ENCODE data around the gene RNGTT.
"Not testable (repeated sequence)": the region's sequence is repeated elsewhere in the genome, so short reads cannot be mapped to it uniquely, and the experiment has no call there.

The RNGTT gene

GRCh38 chr6:88748141-88748540 lies 215.3 kb downstream of the RNGTT start:
- Histone ChIP-seq H3K9ac (ENCODE audit: low read depth in 1 of 2, low read length in 2 of 2) (no peak overlapping the region), H3K27ac (ENCODE audit: low read depth in 2 of 2, low read length in 2 of 2) (no peak overlapping the region), H3K9me3 (ENCODE audit: control insufficient read depth in 2 of 2, low read length in 2 of 2) (no peaks in the 10 kb centered on the region), H3K4me1 (ENCODE audit: control insufficient read depth in 2 of 2, insufficient read depth in 2 of 2, low read length in 2 of 2) (no peaks in the 10 kb centered on the region), H3K4me3 (ENCODE audit: low read length in 2 of 2) (no peak overlapping the region), H3K36me3 (ENCODE audit: control insufficient read depth in 2 of 2, insufficient read depth in 2 of 2, low read length in 2 of 2) (peaks cover 0 to 5% of the 10 kb centered on the region in 2 donors), H3K27me3 (ENCODE audit: control insufficient read depth in 2 of 2, insufficient read depth in 2 of 2, low read length in 2 of 2) (no peaks in the 10 kb centered on the region)

DNA sequence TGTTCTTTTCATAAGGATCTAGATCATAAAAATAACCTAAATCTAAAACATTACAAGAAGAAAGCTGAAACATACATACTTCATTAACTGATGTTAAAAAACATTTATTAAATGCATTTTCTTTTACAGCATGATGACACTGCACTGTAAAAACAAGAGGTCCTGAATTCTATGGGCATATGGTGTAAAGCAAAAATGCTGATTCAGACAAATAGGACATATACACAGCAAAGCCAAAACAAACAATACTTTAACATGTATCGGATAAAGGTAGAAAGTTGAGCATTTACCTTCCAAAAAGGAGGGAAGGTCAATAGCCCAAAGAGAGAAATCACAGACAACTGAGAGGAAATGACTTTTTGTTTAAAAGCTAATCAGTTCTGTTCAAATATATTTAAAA lies 221.5 kb downstream of the RNGTT start:
- Histone ChIP-seq H3K27me3 (ENCODE audit: control insufficient read depth in 2 of 2, insufficient read depth in 2 of 2, low read length in 2 of 2) (no peaks in the 10 kb centered on the region), H3K9me3 (ENCODE audit: control insufficient read depth in 2 of 2, low read length in 2 of 2) (no peaks in the 10 kb centered on the region), H3K27ac (ENCODE audit: low read depth in 2 of 2, low read length in 2 of 2) (no peak overlapping the region), H3K36me3 (ENCODE audit: control insufficient read depth in 2 of 2, insufficient read depth in 2 of 2, low read length in 2 of 2) (peaks cover 0 to 2% of the 10 kb centered on the region in 2 donors), H3K4me3 (ENCODE audit: low read length in 2 of 2) (no peak overlapping the region), H3K4me1 (ENCODE audit: control insufficient read depth in 2 of 2, insufficient read depth in 2 of 2, low read length in 2 of 2) (no peaks in the 10 kb centered on the region), H3K9ac (ENCODE audit: low read depth in 1 of 2, low read length in 2 of 2) (no peak overlapping the region)

DNA sequence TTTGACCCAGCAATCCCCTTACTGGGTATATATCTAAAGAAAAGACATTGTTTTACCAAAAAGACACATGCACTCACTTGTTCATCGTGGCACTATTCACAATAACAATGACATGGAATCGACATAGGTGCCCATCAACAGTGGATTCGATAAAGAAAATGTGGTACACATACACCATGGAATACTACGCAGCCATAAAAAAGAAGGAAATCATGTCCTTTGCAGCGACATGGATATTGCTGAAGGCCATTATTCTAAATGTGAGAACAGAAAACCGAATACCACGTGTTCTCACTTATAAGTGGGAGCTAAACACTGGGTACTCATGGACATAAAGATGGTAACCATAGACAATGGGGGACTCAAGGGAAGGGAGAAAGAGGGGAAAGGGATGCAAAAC lies 222.3 kb downstream of the RNGTT start:
- Histone ChIP-seq H3K27ac (ENCODE audit: low read depth in 2 of 2, low read length in 2 of 2) (no peak overlapping the region), H3K36me3 (ENCODE audit: control insufficient read depth in 2 of 2, insufficient read depth in 2 of 2, low read length in 2 of 2) (peaks cover 0 to 2% of the 10 kb centered on the region in 2 donors), H3K4me3 (ENCODE audit: low read length in 2 of 2) (no peak overlapping the region), H3K4me1 (ENCODE audit: control insufficient read depth in 2 of 2, insufficient read depth in 2 of 2, low read length in 2 of 2) (no peaks in the 10 kb centered on the region), H3K9ac (ENCODE audit: low read depth in 1 of 2, low read length in 2 of 2) (no peak overlapping the region), H3K9me3 (ENCODE audit: control insufficient read depth in 2 of 2, low read length in 2 of 2) (no peaks in the 10 kb centered on the region), H3K27me3 (ENCODE audit: control insufficient read depth in 2 of 2, insufficient read depth in 2 of 2, low read length in 2 of 2) (no peaks in the 10 kb centered on the region)

GRCh38 chr6:88734544-88734943 lies 228.9 kb downstream of the RNGTT start:
- no peak overlapping the region for H3K27ac ChIP-seq (ENCODE audit: low read depth in 2 of 2, low read length in 2 of 2)
- no peaks in the 10 kb centered on the region for H3K9me3 ChIP-seq (ENCODE audit: control insufficient read depth in 2 of 2, low read length in 2 of 2)
- H3K9ac ChIP-seq (ENCODE audit: low read depth in 1 of 2, low read length in 2 of 2): no peak overlapping the region
- H3K27me3 ChIP-seq (ENCODE audit: control insufficient read depth in 2 of 2, insufficient read depth in 2 of 2, low read length in 2 of 2): no peaks in the 10 kb centered on the region
- H3K36me3 ChIP-seq (ENCODE audit: control insufficient read depth in 2 of 2, insufficient read depth in 2 of 2, low read length in 2 of 2): no peaks in the 10 kb centered on the region
- no peaks in the 10 kb centered on the region for H3K4me1 ChIP-seq (ENCODE audit: control insufficient read depth in 2 of 2, insufficient read depth in 2 of 2, low read length in 2 of 2)
- no peak overlapping the region for H3K4me3 ChIP-seq (ENCODE audit: low read length in 2 of 2)

- H3K27ac ChIP-seq (ENCODE audit: low read depth in 2 of 2, low read length in 2 of 2): no peak overlapping the region
- no peak overlapping the region for H3K9ac ChIP-seq (ENCODE audit: low read depth in 1 of 2, low read length in 2 of 2)
- H3K36me3 ChIP-seq (ENCODE audit: control insufficient read depth in 2 of 2, insufficient read depth in 2 of 2, low read length in 2 of 2): no peaks in the 10 kb centered on the region
- H3K4me1 ChIP-seq (ENCODE audit: control insufficient read depth in 2 of 2, insufficient read depth in 2 of 2, low read length in 2 of 2): no peaks in the 10 kb centered on the region
- H3K4me3 ChIP-seq (ENCODE audit: low read length in 2 of 2): no peak overlapping the region
- H3K9me3 ChIP-seq (ENCODE audit: control insufficient read depth in 2 of 2, low read length in 2 of 2): no peaks in the 10 kb centered on the region
- H3K27me3 ChIP-seq (ENCODE audit: control insufficient read depth in 2 of 2, insufficient read depth in 2 of 2, low read length in 2 of 2): no peaks in the 10 kb centered on the region
Measured at GRCh38 chr6:88730611-88731011, 232.8 kb downstream of the RNGTT start.

DNA sequence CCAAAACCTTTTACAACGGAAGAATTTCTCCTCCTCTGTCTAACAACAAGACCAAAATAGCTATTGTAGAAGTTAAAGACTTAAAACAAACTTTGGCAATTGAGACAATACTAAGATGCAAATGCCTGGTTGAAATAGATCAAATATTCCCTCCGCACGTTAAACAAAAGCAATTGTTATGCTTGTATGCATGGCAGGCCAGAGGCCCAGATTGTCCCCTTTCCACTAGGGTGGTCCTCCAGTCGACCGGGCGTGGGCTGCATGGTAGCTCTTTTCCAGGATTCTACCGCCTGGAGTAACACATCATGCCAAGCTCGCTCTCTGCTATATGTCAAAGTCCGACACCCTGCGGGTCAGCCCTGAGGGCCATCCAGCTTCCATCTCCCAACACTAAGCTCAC lies 234.7 kb downstream of the RNGTT start:
- Histone ChIP-seq H3K4me1 (ENCODE audit: control insufficient read depth in 2 of 2, insufficient read depth in 2 of 2, low read length in 2 of 2) (no peaks in the 10 kb centered on the region), H3K4me3 (ENCODE audit: low read length in 2 of 2) (no peak overlapping the region), H3K27me3 (ENCODE audit: control insufficient read depth in 2 of 2, insufficient read depth in 2 of 2, low read length in 2 of 2) (no peaks in the 10 kb centered on the region), H3K9ac (ENCODE audit: low read depth in 1 of 2, low read length in 2 of 2) (no peak overlapping the region), H3K27ac (ENCODE audit: low read depth in 2 of 2, low read length in 2 of 2) (no peak overlapping the region), H3K36me3 (ENCODE audit: control insufficient read depth in 2 of 2, insufficient read depth in 2 of 2, low read length in 2 of 2) (no peaks in the 10 kb centered on the region), H3K9me3 (ENCODE audit: control insufficient read depth in 2 of 2, low read length in 2 of 2) (no peaks in the 10 kb centered on the region)

- not testable (repeated sequence) for H3K27ac ChIP-seq (ENCODE audit: low read depth in 2 of 2, low read length in 2 of 2); H3K27me3 ChIP-seq (ENCODE audit: control insufficient read depth in 2 of 2, insufficient read depth in 2 of 2, low read length in 2 of 2); H3K9me3 ChIP-seq (ENCODE audit: control insufficient read depth in 2 of 2, low read length in 2 of 2); H3K9ac ChIP-seq (ENCODE audit: low read depth in 1 of 2, low read length in 2 of 2); H3K4me1 ChIP-seq (ENCODE audit: control insufficient read depth in 2 of 2, insufficient read depth in 2 of 2, low read length in 2 of 2); H3K4me3 ChIP-seq (ENCODE audit: low read length in 2 of 2); H3K36me3 ChIP-seq (ENCODE audit: control insufficient read depth in 2 of 2, insufficient read depth in 2 of 2, low read length in 2 of 2)
Measured at GRCh38 chr6:88726409-88726808, 237.0 kb downstream of the RNGTT start.

GRCh38 chr6:88725111-88725975 lies 238.1 kb downstream of the RNGTT start:
- H3K9ac ChIP-seq (ENCODE audit: low read depth in 1 of 2, low read length in 2 of 2): no peak overlapping the region
- no peaks in the 10 kb centered on the region for H3K36me3 ChIP-seq (ENCODE audit: control insufficient read depth in 2 of 2, insufficient read depth in 2 of 2, low read length in 2 of 2)
- no peaks in the 10 kb centered on the region for H3K4me1 ChIP-seq (ENCODE audit: control insufficient read depth in 2 of 2, insufficient read depth in 2 of 2, low read length in 2 of 2)
- no peak overlapping the region for H3K4me3 ChIP-seq (ENCODE audit: low read length in 2 of 2)
- H3K27me3 ChIP-seq (ENCODE audit: control insufficient read depth in 2 of 2, insufficient read depth in 2 of 2, low read length in 2 of 2): no peaks in the 10 kb centered on the region
- no peaks in the 10 kb centered on the region for H3K9me3 ChIP-seq (ENCODE audit: control insufficient read depth in 2 of 2, low read length in 2 of 2)
- no peak overlapping the region for H3K27ac ChIP-seq (ENCODE audit: low read depth in 2 of 2, low read length in 2 of 2)

DNA sequence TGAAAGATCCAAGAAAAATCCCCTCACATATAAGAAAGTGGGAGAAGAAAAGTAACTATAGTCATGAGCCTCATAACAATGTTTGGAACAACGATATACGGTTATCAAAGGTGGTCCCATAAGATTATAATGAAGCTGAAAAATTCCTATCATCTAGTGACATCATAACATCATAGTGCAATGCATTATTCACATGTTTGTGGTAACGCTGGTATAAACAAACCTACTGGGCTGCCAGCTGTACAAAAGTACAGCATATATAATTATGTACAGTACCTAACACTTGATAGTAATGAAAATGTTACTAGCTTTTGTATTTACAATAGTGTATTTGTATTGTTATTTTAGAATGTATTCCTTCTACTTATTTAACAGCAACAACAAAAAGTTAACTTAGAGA lies 240.7 kb downstream of the RNGTT start:
- H3K27me3 ChIP-seq (ENCODE audit: control insufficient read depth in 2 of 2, insufficient read depth in 2 of 2, low read length in 2 of 2): no peaks in the 10 kb centered on the region
- H3K9me3 ChIP-seq (ENCODE audit: control insufficient read depth in 2 of 2, low read length in 2 of 2): no peaks in the 10 kb centered on the region
- no peak overlapping the region for H3K9ac ChIP-seq (ENCODE audit: low read depth in 1 of 2, low read length in 2 of 2)
- H3K4me3 ChIP-seq (ENCODE audit: low read length in 2 of 2): no peak overlapping the region
- no peaks in the 10 kb centered on the region for H3K4me1 ChIP-seq (ENCODE audit: control insufficient read depth in 2 of 2, insufficient read depth in 2 of 2, low read length in 2 of 2)
- H3K36me3 ChIP-seq (ENCODE audit: control insufficient read depth in 2 of 2, insufficient read depth in 2 of 2, low read length in 2 of 2): no peaks in the 10 kb centered on the region
- H3K27ac ChIP-seq (ENCODE audit: low read depth in 2 of 2, low read length in 2 of 2): no peak overlapping the region

- H3K27me3 ChIP-seq (ENCODE audit: control insufficient read depth in 2 of 2, insufficient read depth in 2 of 2, low read length in 2 of 2); H3K9me3 ChIP-seq (ENCODE audit: control insufficient read depth in 2 of 2, low read length in 2 of 2); H3K4me1 ChIP-seq (ENCODE audit: control insufficient read depth in 2 of 2, insufficient read depth in 2 of 2, low read length in 2 of 2); H3K4me3 ChIP-seq (ENCODE audit: low read length in 2 of 2); H3K36me3 ChIP-seq (ENCODE audit: control insufficient read depth in 2 of 2, insufficient read depth in 2 of 2, low read length in 2 of 2); H3K9ac ChIP-seq (ENCODE audit: low read depth in 1 of 2, low read length in 2 of 2); H3K27ac ChIP-seq (ENCODE audit: low read depth in 2 of 2, low read length in 2 of 2): not testable (repeated sequence)
Measured at GRCh38 chr6:88716399-88716798, 247.0 kb downstream of the RNGTT start.

All from mucosa of rectum (tissue), 2 donors.